Ovary (tissue), 9 donors: Measurements from ENCODE around the gene WDR90. TPM values are rescaled to one million over a fixed set of nuclear protein-coding genes. Genes with fewer than 3 reads are reported as not detected.
A peak's percentile ranks its signal among the peaks of the same experiment; 100 is the strongest.

Source experiments
- DNase-seq, 5 donors: peaks; one replicate each; pipeline ENCODE4 v3.0.0-alpha.2; 2019 to 2020
- H3K27ac ChIP-seq, 2 donors: fragments of 200-600 bp; one replicate each; pipeline versions ENCODE4 v1.5.1 to v1.8.0; 2019 to 2022
- H3K27me3 ChIP-seq: fragments of 200-600 bp; one replicate; pipeline ENCODE4 v1.8.0; 2022
- H3K36me3 ChIP-seq: fragments of 200-600 bp; sonication (generic); one replicate; pipeline ENCODE4 v1.5.1; 2019
- H3K4me1 ChIP-seq: one replicate; pipeline ENCODE4 v1.8.1; 2013; ENCODE audit warnings: mild to moderate bottlenecking, moderate library complexity; ENCODE audit not compliant: insufficient read depth
- H3K4me3 ChIP-seq: fragments of 200-600 bp; sonication (generic); one replicate; pipeline ENCODE4 v1.5.1; 2017
- H3K9me3 ChIP-seq, 2 donors: fragments of 200-600 bp in 1 of 2; sonication (generic) in 1 of 2; one replicate each; pipeline versions ENCODE4 v1.5.1 to v1.8.1; 2013 to 2019; ENCODE audit warnings: mild to moderate bottlenecking in 1 of 2, moderate library complexity in 1 of 2
- EP300 ChIP-seq: sonication (generic); formaldehyde crosslinking; IDR thresholded peaks from one replicate; pipeline ENCODE4 v1.6.1; 2017; ENCODE audit warnings: antibody characterized with exemption
- POLR2A ChIP-seq: fragments of 450-650 bp; IDR thresholded peaks from one replicate; pipeline ENCODE4 v1.6.1; 2017; ENCODE audit warnings: antibody characterized with exemption, mild to moderate bottlenecking, moderate library complexity
- WGBS, 3 donors: extraction: QIAGEN DNeasy Blood & Tissue Kit in 1 of 3; methylation state at CpG; one replicate each; pipeline versions ENCODE4 v1.1.5 to v1.1.7; 2013 to 2017; 5-methylcytosine and 5-hydroxymethylcytosine counted together
- intact Hi-C, 4 donors: fragments of 100-400 bp; cut with DNase I; formaldehyde crosslinking; loops; one replicate each; pipeline versions ENCODE4 v1.11.0 to v1.15.1; 2022 to 2023
- polyA plus RNA-seq, 2 donors: library from polyadenylated mRNA; stranded (reverse); fragments of 200-250 nt in 1 of 2; fragments of 350-450 nt in 1 of 2; fragmentation: Illumina TruSeq in 1 of 2; extraction: RNeasy Lipid Tissue Mini Kit (QIAGEN cat#74804) in 1 of 2; gene quantifications; one replicate each; pipeline ENCODE4 v1.2.3, GENCODE V29; 2013 to 2014
- total RNA-seq, 7 donors: library from RNA; depleted of rRNA in 2 of 7; stranded (reverse); fragments of >200 nt in 2 of 7; fragmentation: NEBNext Ultra II Directional in 3 of 7; extraction: Animal tissue kit (Norgen Biotek cat#: 25700) in 3 of 7; gene quantifications; one replicate each; pipeline versions ENCODE4 v1.1.0 to v1.2.4, GENCODE V29; 2016 to 2023
- TF ChIP-seq, protein P1 (sequence below), 3 donors: fragments of 450-650 bp in 2 of 3; fragments of 200-600 bp in 1 of 3; IDR thresholded peaks; one replicate each; pipeline versions ENCODE4 v1.5.1 to v1.8.0; 2016 to 2022; ENCODE audit warnings: antibody characterized with exemption in 3 of 3, mild to moderate bottlenecking in 1 of 3
- donor health status: DM: no; HTN: no; CAD: no; lungs with moderate emphysema.
- donor health status: DM: no; HTN: no; CAD: no.
- donor health status: Bipolar disorder and iron deficiency.
- donor health status: DM: yes; HTN: yes; CAD: no.
- donor health status: DM: no; HTN: no; CAD: no.
- donor health status: DM: yes; HTN: yes; CAD: no.

Gene WDR90
- total and polyA plus RNA-seq, 9 donors: 1.4 to 58.2 (median 37.1) TPM

DNA sequence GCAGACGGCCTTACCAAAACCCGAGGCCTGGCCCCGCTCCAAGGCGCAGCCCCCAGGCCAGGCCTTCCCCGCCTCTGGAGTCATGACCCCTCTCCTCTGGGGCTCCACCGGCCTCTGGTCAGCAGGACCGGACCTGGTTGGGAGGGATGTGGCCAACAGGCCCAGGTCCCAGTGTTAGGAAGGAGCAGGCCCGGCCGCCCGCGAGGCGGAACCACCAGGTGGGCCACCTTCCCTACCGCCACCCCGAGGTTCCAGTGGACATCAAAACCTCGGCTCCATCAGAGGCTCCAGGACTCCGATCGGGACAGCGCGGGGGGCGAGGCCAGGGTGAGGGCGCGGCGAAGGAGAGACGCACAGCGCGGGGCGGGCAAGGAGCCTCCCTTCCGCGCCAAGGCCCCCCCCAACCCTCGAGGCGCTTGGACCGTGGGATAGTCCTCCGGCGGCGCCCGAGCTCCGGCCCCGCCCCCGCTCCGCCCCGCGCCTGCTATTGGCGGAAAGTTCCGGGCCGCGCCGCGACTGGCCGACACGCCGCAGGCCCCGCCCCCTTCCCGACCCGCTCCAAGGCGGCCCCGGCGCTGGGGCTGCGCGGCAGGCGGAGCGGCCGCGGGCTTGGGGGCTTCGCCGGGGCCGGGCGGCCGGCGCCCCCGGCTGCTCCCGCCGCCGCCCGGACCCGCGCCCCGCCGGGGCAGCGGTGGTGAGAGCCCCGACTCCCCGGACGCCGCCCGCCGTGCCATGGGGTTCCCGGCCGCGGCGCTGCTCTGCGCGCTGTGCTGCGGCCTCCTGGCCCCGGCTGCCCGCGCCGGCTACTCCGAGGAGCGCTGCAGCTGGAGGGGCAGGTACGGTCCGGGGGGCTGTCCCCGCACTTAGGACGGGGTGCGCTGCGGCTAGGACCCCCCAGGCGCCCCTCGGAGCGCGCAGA, 65.7 kb downstream of the WDR90 start, which contains the start of gene METRN:
TSS of gene METRN (plus strand) at position 561 of the 919 bp plus-strand sequence. CDS start at position 733, 172 bp downstream.
- peak within 1 kb of the TSS; percentile 46 for H3K4me3 ChIP-seq
- TF ChIP-seq POLR2A (no peak), EP300 (no peak)
- TF ChIP-seq, protein P1, sequence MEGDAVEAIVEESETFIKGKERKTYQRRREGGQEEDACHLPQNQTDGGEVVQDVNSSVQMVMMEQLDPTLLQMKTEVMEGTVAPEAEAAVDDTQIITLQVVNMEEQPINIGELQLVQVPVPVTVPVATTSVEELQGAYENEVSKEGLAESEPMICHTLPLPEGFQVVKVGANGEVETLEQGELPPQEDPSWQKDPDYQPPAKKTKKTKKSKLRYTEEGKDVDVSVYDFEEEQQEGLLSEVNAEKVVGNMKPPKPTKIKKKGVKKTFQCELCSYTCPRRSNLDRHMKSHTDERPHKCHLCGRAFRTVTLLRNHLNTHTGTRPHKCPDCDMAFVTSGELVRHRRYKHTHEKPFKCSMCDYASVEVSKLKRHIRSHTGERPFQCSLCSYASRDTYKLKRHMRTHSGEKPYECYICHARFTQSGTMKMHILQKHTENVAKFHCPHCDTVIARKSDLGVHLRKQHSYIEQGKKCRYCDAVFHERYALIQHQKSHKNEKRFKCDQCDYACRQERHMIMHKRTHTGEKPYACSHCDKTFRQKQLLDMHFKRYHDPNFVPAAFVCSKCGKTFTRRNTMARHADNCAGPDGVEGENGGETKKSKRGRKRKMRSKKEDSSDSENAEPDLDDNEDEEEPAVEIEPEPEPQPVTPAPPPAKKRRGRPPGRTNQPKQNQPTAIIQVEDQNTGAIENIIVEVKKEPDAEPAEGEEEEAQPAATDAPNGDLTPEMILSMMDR (IDR thresholded peaks at IDR 0.05): no peak
- intact Hi-C loops: loop anchor here in 1 of 4 donors (5.0 kb wide), 1 partner anchor 382 kb away; the partner anchor contains the start of gene C1QTNF8

DNA sequence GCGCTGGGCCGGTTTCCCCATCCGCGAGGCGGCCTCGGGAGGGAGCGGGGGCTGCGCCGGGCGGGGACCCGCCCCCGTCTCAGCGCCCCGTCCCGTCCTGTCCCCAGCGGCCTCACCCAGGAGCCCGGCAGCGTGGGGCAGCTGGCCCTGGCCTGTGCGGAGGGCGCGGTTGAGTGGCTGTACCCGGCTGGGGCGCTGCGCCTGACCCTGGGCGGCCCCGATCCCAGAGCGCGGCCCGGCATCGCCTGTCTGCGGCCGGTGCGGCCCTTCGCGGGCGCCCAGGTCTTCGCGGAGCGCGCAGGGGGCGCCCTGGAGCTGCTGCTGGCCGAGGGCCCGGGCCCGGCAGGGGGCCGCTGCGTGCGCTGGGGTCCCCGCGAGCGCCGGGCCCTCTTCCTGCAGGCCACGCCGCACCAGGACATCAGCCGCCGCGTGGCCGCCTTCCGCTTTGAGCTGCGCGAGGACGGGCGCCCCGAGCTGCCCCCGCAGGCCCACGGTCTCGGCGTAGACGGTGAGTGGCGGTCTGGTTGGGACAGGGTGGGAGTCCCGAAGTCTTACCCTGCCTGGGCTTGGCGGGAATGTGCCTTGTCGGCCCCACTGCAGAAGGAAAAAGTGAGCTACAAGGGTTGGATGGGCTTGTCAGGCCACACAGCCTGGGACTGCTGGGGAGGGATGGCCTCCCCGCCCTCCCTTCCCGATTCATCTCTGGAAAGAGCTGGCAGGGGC, 66.5 kb downstream of the WDR90 start:
- DNase-seq: no peak
- WGBS, 3 donors: 1 to 3% (median 2%) methylated on average over 45 to 74 of the region's 74 CpGs
- TF ChIP-seq, protein P1 (IDR thresholded peaks at IDR 0.05): no peak
- TF ChIP-seq EP300: no peak
- no peak for TF ChIP-seq POLR2A
- H3K27ac ChIP-seq: no peak overlapping the region
- H3K9me3 ChIP-seq: no peaks in the 10 kb centered on the region
- H3K36me3 ChIP-seq: no peaks in the 10 kb centered on the region
- intact Hi-C loops: no loop called here
- peaks cover 24% of the 10 kb centered on the region for H3K4me1 ChIP-seq
- peak overlapping the region; percentile 46 for H3K4me3 ChIP-seq
- no peaks in the 10 kb centered on the region for H3K27me3 ChIP-seq

More for the DNA sequence above, 65.7 kb downstream of the WDR90 start, which contains the start of gene METRN:
- no peaks in the 10 kb centered on the region for H3K9me3 ChIP-seq
- DNase-seq: peak; percentile 84 to 94 (median 92)
- no peaks in the 10 kb centered on the region for H3K36me3 ChIP-seq
- peaks cover 19% of the 10 kb centered on the region for H3K4me1 ChIP-seq
- H3K27me3 ChIP-seq: no peaks in the 10 kb centered on the region
- H3K27ac ChIP-seq: no peak within 1 kb of the TSS
- 2 to 4% (median 4%) methylated on average over 61 to 108 of the region's 108 CpGs for WGBS, 3 donors

DNA sequence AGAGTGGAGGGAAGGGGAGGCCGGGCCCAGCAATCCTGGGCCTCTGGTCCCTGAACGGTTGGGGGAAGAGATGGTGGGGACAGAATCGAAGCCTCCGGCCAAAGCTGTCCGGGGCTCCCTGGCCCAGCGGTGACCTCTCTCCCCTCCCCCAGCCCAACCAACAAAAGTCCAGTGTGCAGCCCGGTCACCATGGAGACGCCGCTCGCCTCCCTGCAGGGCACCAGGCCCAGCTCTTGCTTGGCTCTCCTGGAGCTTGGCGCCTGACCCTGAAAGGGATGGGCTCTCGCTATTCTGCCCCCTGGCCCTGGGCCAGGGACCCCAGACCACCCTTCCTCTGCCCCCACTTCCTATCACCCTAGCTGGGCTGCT, 67.0 kb downstream of the WDR90 start:
- 13 to 17% (median 16%) methylated on average over 12 of the region's 12 CpGs for WGBS, 3 donors
- H3K27ac ChIP-seq: no peak overlapping the region
- intact Hi-C loops: no loop called here
- DNase-seq: no peak
- no peaks in the 10 kb centered on the region for H3K27me3 ChIP-seq
- H3K4me3 ChIP-seq: peak overlapping the region; percentile 46
- H3K4me1 ChIP-seq: peaks cover 24% of the 10 kb centered on the region
- TF ChIP-seq POLR2A: no peak
- H3K9me3 ChIP-seq: no peaks in the 10 kb centered on the region
- no peaks in the 10 kb centered on the region for H3K36me3 ChIP-seq

DNA sequence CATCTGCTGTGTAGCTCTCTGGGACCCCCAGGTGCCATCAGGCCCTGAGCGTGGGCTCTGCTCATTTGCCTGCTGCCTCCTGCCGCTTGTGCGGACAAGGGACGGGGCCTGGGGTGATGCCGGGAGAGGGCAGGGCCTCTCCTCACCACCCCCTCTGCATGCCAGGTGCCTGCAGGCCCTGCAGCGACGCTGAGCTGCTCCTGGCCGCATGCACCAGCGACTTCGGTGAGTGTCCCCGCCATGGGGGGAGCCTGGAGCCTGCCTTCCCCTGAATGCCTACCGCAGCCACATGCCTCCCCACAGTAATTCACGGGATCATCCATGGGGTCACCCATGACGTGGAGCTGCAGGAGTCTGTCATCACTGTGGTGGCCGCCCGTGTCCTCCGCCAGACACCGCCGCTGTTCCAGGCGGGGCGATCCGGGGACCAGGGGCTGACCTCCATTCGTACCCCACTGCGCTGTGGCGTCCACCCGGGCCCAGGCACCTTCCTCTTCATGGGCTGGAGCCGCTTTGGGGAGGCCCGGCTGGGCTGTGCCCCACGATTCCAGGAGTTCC, 67.7 kb downstream of the WDR90 start:
- no peak for TF ChIP-seq POLR2A
- no peak for TF ChIP-seq EP300
- TF ChIP-seq, protein P1 (IDR thresholded peaks at IDR 0.05): no peak
- Histone ChIP-seq H3K36me3 (no peaks in the 10 kb centered on the region), H3K4me1 (peaks cover 29% of the 10 kb centered on the region), H3K4me3 (no peak overlapping the region), H3K9me3 (no peaks in the 10 kb centered on the region), H3K27me3 (no peaks in the 10 kb centered on the region), H3K27ac (no peak overlapping the region)
- WGBS, 3 donors: 86 to 95% (median 93%) methylated on average over 25 to 29 of the region's 29 CpGs
- DNase-seq: no peak
- intact Hi-C loops: no loop called here

Other genes with a start within 250 kb of the WDR90 start
- gene DECR2, start 247.5 kb upstream of the WDR90 start, total RNA-seq: 10 to 100 TPM; 10.2 to 23.7 (median 15.1) TPM
- gene DECR2, start 247.5 kb upstream of the WDR90 start, polyA plus RNA-seq: 10 to 100 TPM in 1 of 2 donors, 1 to 10 TPM in 1; 2.1 to 13.0 TPM
- gene RAB11FIP3, start 223.7 kb upstream of the WDR90 start, total RNA-seq: 10 to 100 TPM; 35.9 to 58.1 (median 38.1) TPM
- gene RAB11FIP3, start 223.7 kb upstream of the WDR90 start, polyA plus RNA-seq: 10 to 100 TPM; 18.0 to 40.1 TPM
- 10 to 100 TPM; 16.9 to 38.9 (median 30.5) TPM for gene CAPN15, start 121.7 kb upstream of the WDR90 start, total RNA-seq
- 10 to 100 TPM in 1 of 2 donors, 1 to 10 TPM in 1; 1.6 to 19.4 TPM for gene CAPN15, start 121.7 kb upstream of the WDR90 start, polyA plus RNA-seq
- gene PRR35, start 89.0 kb upstream of the WDR90 start, total RNA-seq: not detected
- gene PRR35, start 89.0 kb upstream of the WDR90 start, polyA plus RNA-seq: not detected
- gene NHLRC4, start 82.4 kb upstream of the WDR90 start, total RNA-seq: 10 to 100 TPM in 1 of 7 donors, 1 to 10 TPM in 6; 3.2 to 15.4 (median 5.0) TPM
- 1 to 10 TPM in 1 of 2 donors, under 1 TPM in 1; 0.53 to 5.9 TPM for gene NHLRC4, start 82.4 kb upstream of the WDR90 start, polyA plus RNA-seq
- 10 to 100 TPM; 24.1 to 47.7 (median 39.8) TPM for gene PIGQ, start 79.4 kb upstream of the WDR90 start, total RNA-seq
- gene PIGQ, start 79.4 kb upstream of the WDR90 start, polyA plus RNA-seq: 10 to 100 TPM in 1 of 2 donors, 1 to 10 TPM in 1; 4.3 to 36.3 TPM
- gene RAB40C, start 59.3 kb upstream of the WDR90 start, total RNA-seq: 10 to 100 TPM; 11.7 to 24.1 (median 21.4) TPM
- gene RAB40C, start 59.3 kb upstream of the WDR90 start, polyA plus RNA-seq: 10 to 100 TPM in 1 of 2 donors, 1 to 10 TPM in 1; 1.9 to 21.0 TPM
- 1 to 10 TPM in 5 of 7 donors, under 1 TPM in 2; 0.57 to 2.6 (median 1.3) TPM for gene WFIKKN1, start 18.4 kb upstream of the WDR90 start, total RNA-seq
- gene WFIKKN1, start 18.4 kb upstream of the WDR90 start, polyA plus RNA-seq: under 1 TPM; 0.10 to 0.59 TPM
- gene METTL26, start 13.1 kb upstream of the WDR90 start, total RNA-seq: 100 to 1,000 TPM in 2 of 7 donors, 10 to 100 TPM in 5; 61.8 to 139 (median 75.9) TPM
- gene METTL26, start 13.1 kb upstream of the WDR90 start, polyA plus RNA-seq: 100 to 1,000 TPM in 1 of 2 donors, 10 to 100 TPM in 1; 12.2 to 113 TPM
- gene MCRIP2, start 7.5 kb upstream of the WDR90 start, total RNA-seq: 10 to 100 TPM; 21.5 to 42.3 (median 31.3) TPM
- 10 to 100 TPM in 1 of 2 donors, under 1 TPM in 1; 0.98 to 22.9 TPM for gene MCRIP2, start 7.5 kb upstream of the WDR90 start, polyA plus RNA-seq
- 100 to 1,000 TPM in 1 of 7 donors, 10 to 100 TPM in 6; 44.6 to 100 (median 80.6) TPM for gene RHOT2, start 18.8 kb downstream of the WDR90 start, total RNA-seq
- 10 to 100 TPM; 11.6 to 96.6 TPM for gene RHOT2, start 18.8 kb downstream of the WDR90 start, polyA plus RNA-seq
- gene RHBDL1, start 26.3 kb downstream of the WDR90 start, total RNA-seq: 1 to 10 TPM in 6 of 7 donors, under 1 TPM in 1; 0.50 to 4.3 (median 1.4) TPM
- under 1 TPM in 1 of 2 donors, not detected in 1; 0.80 TPM for gene RHBDL1, start 26.3 kb downstream of the WDR90 start, polyA plus RNA-seq
- 100 to 1,000 TPM in 4 of 7 donors, 10 to 100 TPM in 3; 72.3 to 115 (median 102) TPM for gene STUB1, start 31.0 kb downstream of the WDR90 start, total RNA-seq
- gene STUB1, start 31.0 kb downstream of the WDR90 start, polyA plus RNA-seq: 100 to 1,000 TPM in 1 of 2 donors, 10 to 100 TPM in 1; 20.1 to 107 TPM
- 10 to 100 TPM; 36.6 to 73.9 (median 64.0) TPM for gene JMJD8, start 35.0 kb downstream of the WDR90 start, total RNA-seq
- gene JMJD8, start 35.0 kb downstream of the WDR90 start, polyA plus RNA-seq: 10 to 100 TPM; 10.2 to 53.8 TPM
- gene WDR24, start 41.0 kb downstream of the WDR90 start, total RNA-seq: 10 to 100 TPM in 6 of 7 donors, 1 to 10 TPM in 1; 8.4 to 17.3 (median 13.4) TPM
- gene WDR24, start 41.0 kb downstream of the WDR90 start, polyA plus RNA-seq: 10 to 100 TPM in 1 of 2 donors, under 1 TPM in 1; 0.42 to 10.3 TPM
- 1 to 10 TPM in 4 of 7 donors, under 1 TPM in 2, not detected in 1; 0.48 to 2.5 (median 1.4) TPM for gene FBXL16, start 56.4 kb downstream of the WDR90 start, total RNA-seq
- under 1 TPM; 0.22 to 0.25 TPM for gene FBXL16, start 56.4 kb downstream of the WDR90 start, polyA plus RNA-seq
- gene METRN, start 65.8 kb downstream of the WDR90 start, total RNA-seq: 10 to 100 TPM in 5 of 7 donors, 1 to 10 TPM in 2; 4.0 to 57.1 (median 15.7) TPM
- gene METRN, start 65.8 kb downstream of the WDR90 start, polyA plus RNA-seq: 1 to 10 TPM in 1 of 2 donors, under 1 TPM in 1; 0.40 to 5.6 TPM
- gene ANTKMT, start 71.8 kb downstream of the WDR90 start, total RNA-seq: 10 to 100 TPM; 15.9 to 43.9 (median 26.0) TPM
- gene ANTKMT, start 71.8 kb downstream of the WDR90 start, polyA plus RNA-seq: 10 to 100 TPM in 1 of 2 donors, not detected in 1; 13.2 TPM
- 10 to 100 TPM in 1 of 7 donors, 1 to 10 TPM in 4, under 1 TPM in 1, not detected in 1; 0.40 to 44.3 (median 4.7) TPM for gene CCDC78, start 77.1 kb downstream of the WDR90 start, total RNA-seq
- gene CCDC78, start 77.1 kb downstream of the WDR90 start, polyA plus RNA-seq: under 1 TPM in 1 of 2 donors, not detected in 1; 0.41 TPM
- 10 to 100 TPM in 1 of 7 donors, 1 to 10 TPM in 6; 2.6 to 25.7 (median 3.6) TPM for gene HAGHL, start 77.7 kb downstream of the WDR90 start, total RNA-seq
- 1 to 10 TPM in 1 of 2 donors, not detected in 1; 2.6 TPM for gene HAGHL, start 77.7 kb downstream of the WDR90 start, polyA plus RNA-seq
- gene CIAO3, start 91.6 kb downstream of the WDR90 start, total RNA-seq: 10 to 100 TPM; 20.8 to 32.5 (median 22.2) TPM
- gene CIAO3, start 91.6 kb downstream of the WDR90 start, polyA plus RNA-seq: 10 to 100 TPM in 1 of 2 donors, 1 to 10 TPM in 1; 8.5 to 18.0 TPM
- gene MSLN, start 111.4 kb downstream of the WDR90 start, total RNA-seq: 100 to 1,000 TPM in 1 of 7 donors, 10 to 100 TPM in 3, 1 to 10 TPM in 2, under 1 TPM in 1; 0.40 to 314 (median 13.6) TPM
- gene MSLN, start 111.4 kb downstream of the WDR90 start, polyA plus RNA-seq: 1 to 10 TPM; 1.5 to 1.9 TPM
- 10 to 100 TPM; 11.1 to 18.6 (median 16.1) TPM for gene RPUSD1, start 139.0 kb downstream of the WDR90 start, total RNA-seq
- gene RPUSD1, start 139.0 kb downstream of the WDR90 start, polyA plus RNA-seq: 10 to 100 TPM in 1 of 2 donors, not detected in 1; 13.1 TPM
- gene CHTF18, start 139.3 kb downstream of the WDR90 start, total RNA-seq: 10 to 100 TPM in 6 of 7 donors, 1 to 10 TPM in 1; 8.5 to 25.5 (median 18.7) TPM
- 10 to 100 TPM in 1 of 2 donors, under 1 TPM in 1; 0.32 to 21.7 TPM for gene CHTF18, start 139.3 kb downstream of the WDR90 start, polyA plus RNA-seq
- not detected for gene GNG13, start 151.4 kb downstream of the WDR90 start, total RNA-seq
- gene GNG13, start 151.4 kb downstream of the WDR90 start, polyA plus RNA-seq: not detected